Calu3 (cell line): Measurements from ENCODE around the gene FGGY. TPM values are rescaled to one million over a fixed set of nuclear protein-coding genes. Genes with fewer than 3 reads are reported as not detected.
"Not testable (repeated sequence)": the region's sequence is repeated elsewhere in the genome, so short reads cannot be mapped to it uniquely, and the experiment has no call there.

Experiments used
- BruUV-seq: library from RNA; stranded (reverse); fragments of 400-500 nt; replicated peaks from 2 replicates; lab custom pipeline; 2021; lab: Mats Ljungman, UMichigan
- CTCF ChIA-PET: fragments of 300-600 bp; sonication (Branson Sonifier 250); formaldehyde crosslinking; loops from one replicate; lab custom pipeline; 2022; ENCODE audit warnings: antibody characterized with exemption; lab: Charles Lee
- DNase-seq: peaks from one replicate; pipeline ENCODE4 v3.0.0; 2022
- H3K27ac Mint-ChIP-seq: one replicate; pipeline ENCODE4 v1.8.0; 2022; ENCODE audit warnings: mixed read lengths; ENCODE audit not compliant: unreplicated experiment
- H3K27me3 Mint-ChIP-seq: one replicate; pipeline ENCODE4 v1.8.0; 2022; ENCODE audit warnings: mixed read lengths; ENCODE audit not compliant: unreplicated experiment
- H3K36me3 Mint-ChIP-seq: one replicate; pipeline ENCODE4 v1.8.0; 2022; ENCODE audit warnings: mild to moderate bottlenecking, moderate library complexity, mixed read lengths; ENCODE audit not compliant: insufficient read depth, unreplicated experiment
- H3K4me1 Mint-ChIP-seq: one replicate; pipeline ENCODE4 v1.8.0; 2022; ENCODE audit warnings: mild to moderate bottlenecking, low read depth, mixed read lengths; ENCODE audit not compliant: unreplicated experiment
- H3K4me3 Mint-ChIP-seq: one replicate; pipeline ENCODE4 v1.8.0; 2022; ENCODE audit warnings: mild to moderate bottlenecking, low read depth, moderate library complexity, mixed read lengths; ENCODE audit not compliant: unreplicated experiment
- H3K9me3 Mint-ChIP-seq: one replicate; pipeline ENCODE4 v1.8.0; 2022; ENCODE audit warnings: low read depth, mixed read lengths; ENCODE audit not compliant: unreplicated experiment
- intact Hi-C: fragments of 100-400 bp; cut with micrococcal nuclease; formaldehyde crosslinking; loops from one replicate; pipeline ENCODE4 v1.10.0; 2022; ENCODE audit not compliant: unreplicated experiment
- total RNA-seq: library from RNA; stranded (reverse); gene quantifications from 2 replicates; pipeline ENCODE4 v1.2.3, GENCODE V29; 2022
- TF ChIP-seq, protein P1 (sequence below): fragments of 200-600 bp; IDR thresholded peaks from one replicate; pipeline ENCODE4 v1.8.0; 2022; ENCODE audit warnings: antibody characterized with exemption; ENCODE audit not compliant: unreplicated experiment

FGGY gene
- total RNA-seq, 1 experiment from 2014 or later = 11.1 TPM

DNA sequence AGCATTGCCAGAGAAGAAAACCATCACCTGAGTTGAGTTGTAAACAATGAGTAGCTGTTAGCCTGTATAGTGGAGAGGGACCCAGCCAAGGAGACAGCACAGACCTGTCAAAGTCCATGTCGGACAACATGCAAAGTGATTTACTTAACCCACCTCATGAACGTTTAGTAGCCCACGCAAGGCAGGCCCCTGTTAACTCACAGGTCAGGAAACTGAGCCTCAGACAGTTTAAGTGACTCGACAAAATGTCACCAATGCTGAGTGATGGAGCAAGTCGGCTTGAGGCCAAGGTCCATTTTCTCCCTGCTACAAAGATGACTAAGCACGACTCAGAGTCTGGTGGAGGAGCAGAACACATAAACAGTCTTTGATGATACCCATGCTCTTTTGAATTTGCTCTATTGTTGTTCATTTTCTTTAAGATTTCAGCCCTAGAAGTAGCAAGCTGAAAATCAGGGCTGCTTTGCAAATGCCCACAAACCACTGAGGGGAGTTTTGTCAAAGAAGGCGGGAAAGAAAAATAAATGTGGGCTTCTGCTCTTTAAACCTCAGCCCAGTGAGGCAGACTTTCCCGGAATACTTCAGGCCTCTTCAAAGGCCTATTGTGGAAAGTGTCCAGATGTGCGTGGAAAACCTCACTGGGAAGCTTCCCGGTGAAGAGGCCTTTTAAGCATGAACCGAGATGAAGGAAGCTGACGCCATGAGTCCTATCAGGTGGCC is 434.0 kb downstream of the FGGY start:
- intact Hi-C loops = no loop called here
- TF ChIP-seq, protein P1, sequence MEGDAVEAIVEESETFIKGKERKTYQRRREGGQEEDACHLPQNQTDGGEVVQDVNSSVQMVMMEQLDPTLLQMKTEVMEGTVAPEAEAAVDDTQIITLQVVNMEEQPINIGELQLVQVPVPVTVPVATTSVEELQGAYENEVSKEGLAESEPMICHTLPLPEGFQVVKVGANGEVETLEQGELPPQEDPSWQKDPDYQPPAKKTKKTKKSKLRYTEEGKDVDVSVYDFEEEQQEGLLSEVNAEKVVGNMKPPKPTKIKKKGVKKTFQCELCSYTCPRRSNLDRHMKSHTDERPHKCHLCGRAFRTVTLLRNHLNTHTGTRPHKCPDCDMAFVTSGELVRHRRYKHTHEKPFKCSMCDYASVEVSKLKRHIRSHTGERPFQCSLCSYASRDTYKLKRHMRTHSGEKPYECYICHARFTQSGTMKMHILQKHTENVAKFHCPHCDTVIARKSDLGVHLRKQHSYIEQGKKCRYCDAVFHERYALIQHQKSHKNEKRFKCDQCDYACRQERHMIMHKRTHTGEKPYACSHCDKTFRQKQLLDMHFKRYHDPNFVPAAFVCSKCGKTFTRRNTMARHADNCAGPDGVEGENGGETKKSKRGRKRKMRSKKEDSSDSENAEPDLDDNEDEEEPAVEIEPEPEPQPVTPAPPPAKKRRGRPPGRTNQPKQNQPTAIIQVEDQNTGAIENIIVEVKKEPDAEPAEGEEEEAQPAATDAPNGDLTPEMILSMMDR = no peak

DNA sequence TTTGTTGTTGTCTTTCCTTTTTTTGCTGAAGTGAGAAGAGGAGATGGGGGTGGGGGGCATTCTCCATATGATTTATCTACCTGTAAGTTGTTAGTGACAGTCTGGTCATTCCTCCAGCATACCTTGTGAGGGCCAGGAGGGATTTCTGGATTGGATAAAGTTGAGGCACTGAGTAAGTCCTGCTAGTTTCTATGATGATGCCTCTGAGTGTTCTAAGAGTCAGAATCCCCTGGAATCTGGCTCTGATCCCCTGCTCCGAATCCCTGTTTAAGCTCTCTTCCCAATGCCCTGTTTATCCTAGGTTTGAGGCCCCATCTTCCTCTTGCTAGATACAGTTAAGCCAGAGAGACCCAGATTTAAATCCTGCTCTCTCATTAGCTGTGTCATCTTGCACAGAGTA is 434.7 kb downstream of the FGGY start:
- TF ChIP-seq, protein P1 = no peak
- no peak overlapping the region for H3K4me3 Mint-ChIP-seq
- peak overlapping the region; percentile 16 for H3K27ac Mint-ChIP-seq
- CTCF ChIA-PET = interaction anchor here (0.5 kb wide), 1 partner anchor 482 kb away, joined by 4 read pairs; no protein-coding TSS in a partner anchor
- no peaks in the 10 kb centered on the region for H3K36me3 Mint-ChIP-seq
- intact Hi-C loops = no loop called here
- BruUV-seq = no TSS peak
- H3K27me3 Mint-ChIP-seq = no peaks in the 10 kb centered on the region
- peaks cover 19% of the 10 kb centered on the region for H3K4me1 Mint-ChIP-seq
- DNase-seq = no peak
- H3K9me3 Mint-ChIP-seq = peaks cover 9% of the 10 kb centered on the region

More for the DNA sequence above, 434.0 kb downstream of the FGGY start:
- Mint-ChIP-seq H3K27ac (peak overlapping the region; percentile 16), H3K4me1 (peaks cover 19% of the 10 kb centered on the region), H3K4me3 (no peak overlapping the region), H3K27me3 (no peaks in the 10 kb centered on the region), H3K36me3 (no peaks in the 10 kb centered on the region), H3K9me3 (peaks cover 2% of the 10 kb centered on the region)
- CTCF ChIA-PET = interaction anchor here (0.5 kb wide), 1 partner anchor 481 kb away, joined by 4 read pairs; no protein-coding TSS in a partner anchor
- peak; percentile 59 for DNase-seq
- BruUV-seq = no TSS peak

DNA sequence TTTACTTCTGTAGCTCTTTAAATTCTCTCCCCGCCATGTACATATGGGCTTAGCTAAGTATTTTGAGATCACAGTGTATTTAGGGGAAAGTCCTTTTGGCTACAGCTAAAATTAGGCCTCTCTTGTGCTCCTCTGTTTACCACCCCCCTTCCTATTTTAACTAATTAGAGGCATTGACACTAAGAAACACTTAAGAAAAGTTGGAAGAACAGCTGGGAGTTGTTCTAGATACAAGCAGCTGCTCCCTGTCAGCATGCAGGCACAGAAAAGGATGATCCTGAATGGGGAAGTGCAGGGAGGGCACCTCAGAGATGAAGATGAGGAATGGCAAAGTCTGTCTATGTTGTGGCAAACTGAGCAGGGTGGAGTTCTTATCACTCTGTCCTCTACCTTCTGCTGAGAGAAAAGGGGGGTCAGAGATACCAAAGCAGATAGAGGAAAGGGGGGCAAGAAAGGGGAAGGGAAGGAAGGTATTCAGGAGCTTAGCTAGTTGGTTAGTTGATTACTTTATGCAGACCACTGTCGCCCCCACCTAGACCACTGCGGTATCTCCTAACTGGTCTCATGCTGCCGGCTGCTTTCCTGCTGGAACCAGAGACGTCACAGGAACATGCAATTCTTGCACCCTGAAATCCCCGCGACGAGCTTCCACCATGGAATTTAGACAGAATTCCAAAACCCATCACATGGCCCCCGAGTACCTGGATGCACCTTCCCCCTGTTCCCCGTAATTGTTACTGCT is 435.5 kb downstream of the FGGY start:
- CTCF ChIA-PET = interaction anchor here (0.6 kb wide), 1 partner anchor 436 kb away, joined by 6 read pairs; the partner anchor contains the start of gene FGGY
- intact Hi-C loops = no loop called here
- BruUV-seq = no TSS peak
- no peaks in the 10 kb centered on the region for H3K36me3 Mint-ChIP-seq
- H3K9me3 Mint-ChIP-seq = peaks cover 9% of the 10 kb centered on the region
- DNase-seq = no peak
- H3K4me3 Mint-ChIP-seq = no peak overlapping the region
- no peak overlapping the region for H3K27ac Mint-ChIP-seq
- no peaks in the 10 kb centered on the region for H3K27me3 Mint-ChIP-seq
- H3K4me1 Mint-ChIP-seq = peaks cover 19% of the 10 kb centered on the region
- TF ChIP-seq, protein P1 = no peak

DNA sequence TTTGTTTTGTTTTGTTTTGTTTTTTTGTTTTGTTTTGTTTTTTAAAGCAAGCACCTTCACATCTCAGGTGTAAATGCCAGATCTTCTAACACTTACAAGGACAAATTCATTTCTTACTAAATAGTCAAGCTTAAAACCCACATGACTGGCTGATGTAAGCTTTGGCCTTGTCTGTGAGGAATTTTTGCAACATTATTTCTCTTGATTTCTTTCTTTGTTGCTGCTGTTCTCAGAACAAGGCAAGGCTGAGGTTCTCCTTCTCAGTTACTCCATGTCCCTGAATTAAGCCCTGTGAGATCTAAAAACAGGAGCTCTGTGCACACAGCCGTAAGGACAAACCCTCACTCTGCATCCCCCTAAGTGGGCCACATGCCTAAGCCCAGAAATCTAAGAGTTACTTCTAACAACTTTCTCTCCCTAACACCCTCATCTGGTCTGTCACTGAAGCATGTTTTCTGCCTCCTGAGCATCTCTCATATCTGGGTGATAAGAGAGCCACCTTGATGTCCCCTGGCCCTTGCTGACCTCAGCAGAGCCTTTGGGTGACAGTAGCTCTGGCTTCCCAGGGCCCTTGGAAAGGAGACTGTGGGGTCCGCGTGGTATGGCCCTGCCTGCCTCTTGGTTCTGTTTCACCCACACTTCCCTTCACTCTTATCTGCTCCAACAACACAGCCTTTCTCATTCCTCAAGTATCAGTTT is 436.7 kb downstream of the FGGY start:
- BruUV-seq = no TSS peak
- no peak overlapping the region for H3K4me3 Mint-ChIP-seq
- H3K27ac Mint-ChIP-seq = no peak overlapping the region
- CTCF ChIA-PET = no interaction called here
- peaks cover 9% of the 10 kb centered on the region for H3K9me3 Mint-ChIP-seq
- no peaks in the 10 kb centered on the region for H3K27me3 Mint-ChIP-seq
- H3K36me3 Mint-ChIP-seq = no peaks in the 10 kb centered on the region
- intact Hi-C loops = no loop called here
- TF ChIP-seq, protein P1 = no peak
- H3K4me1 Mint-ChIP-seq = peaks cover 19% of the 10 kb centered on the region
- no peak for DNase-seq

DNA sequence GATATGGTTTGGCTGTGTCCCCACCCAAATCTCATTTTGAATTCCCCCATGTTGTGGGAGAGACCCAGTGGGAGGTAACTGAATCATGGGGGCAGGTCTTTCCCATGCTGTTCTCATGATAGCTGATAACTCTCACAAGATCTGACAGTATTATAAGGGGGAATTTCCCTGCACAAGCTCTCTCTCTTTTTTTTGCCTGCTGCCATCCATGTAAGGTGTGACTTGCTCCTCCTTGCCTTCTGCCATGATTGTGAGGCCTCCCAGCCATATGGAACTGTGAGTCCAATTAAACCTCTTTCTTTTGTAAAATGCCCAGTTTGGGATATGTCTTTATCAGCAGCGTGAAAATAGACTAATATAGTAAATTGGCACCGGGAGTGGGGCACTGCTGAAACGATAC is 439.0 kb downstream of the FGGY start:
- H3K9me3 Mint-ChIP-seq, H3K4me3 Mint-ChIP-seq, H3K36me3 Mint-ChIP-seq, H3K27me3 Mint-ChIP-seq, intact Hi-C loops, CTCF ChIA-PET, H3K27ac Mint-ChIP-seq, DNase-seq, BruUV-seq: not testable (repeated sequence)
- H3K4me1 Mint-ChIP-seq = peaks cover 22% of the 10 kb centered on the region
